HG03469 (cell line): ENCODE data around the gene PIK3CG.
"Not testable (repeated sequence)": the region's sequence is repeated elsewhere in the genome, so short reads cannot be mapped to it uniquely, and the experiment has no call there.

ENCODE experiments used
- ATAC-seq: cut with Tn5 transposase; IDR thresholded peaks from one replicate; pipeline ENCODE4 v1.9.1; 2021; ENCODE audit warnings: mild to moderate bottlenecking, moderate library complexity, moderate number of reproducible peaks; ENCODE audit not compliant: unreplicated experiment

PIK3CG gene

GRCh38 chr7:106865130-106866041 is at the start of gene PIK3CG:
Gene PIK3CG (plus strand): TSS chr7:106865282. CDS start chr7:106867562, 2,280 bp downstream.
- ATAC-seq: peak; percentile 57

DNA sequence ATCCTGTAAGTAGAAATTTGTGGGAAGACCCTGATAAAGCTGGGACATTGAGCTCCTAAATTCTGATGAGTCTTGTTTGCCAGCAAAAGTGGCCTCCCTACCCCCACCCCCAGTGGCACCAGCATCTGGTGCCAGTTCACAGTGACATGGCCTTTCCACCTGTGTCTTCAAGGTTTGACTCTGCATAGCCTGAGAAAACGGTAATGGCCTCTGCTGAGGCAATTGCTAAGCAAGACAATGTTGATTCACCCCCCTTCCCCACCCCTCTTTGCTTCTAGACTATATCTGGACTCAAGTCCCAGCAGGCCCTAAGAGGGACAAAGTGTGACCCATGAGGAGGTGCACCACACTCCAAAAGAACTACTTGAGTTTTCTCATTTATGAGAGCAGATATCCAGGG is 48.0 kb upstream of the PIK3CG start:
- ATAC-seq: no peak

DNA sequence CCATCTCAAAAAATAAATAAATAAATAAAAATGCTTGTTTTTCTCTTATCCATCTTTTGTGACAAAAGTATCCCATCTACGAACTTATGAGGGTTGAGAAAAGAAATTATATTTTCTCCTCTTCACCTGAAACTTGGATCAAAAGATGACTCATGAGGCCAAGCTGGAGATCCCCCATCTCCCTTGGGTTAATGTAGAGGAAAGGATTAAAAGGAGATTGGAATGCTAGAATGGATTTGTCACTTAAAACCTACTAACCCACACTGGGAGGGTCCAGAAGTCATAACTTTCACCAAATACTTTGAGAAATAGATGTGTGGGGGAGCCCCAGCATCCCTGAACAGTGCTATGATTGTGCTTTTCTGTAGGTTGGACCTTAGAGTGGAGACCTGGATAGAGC is 46.3 kb upstream of the PIK3CG start:
- no peak for ATAC-seq

- no peak for ATAC-seq
These were observed 45.5 kb upstream of the PIK3CG start for GRCh38 chr7:106819546-106819945.

GRCh38 chr7:106820321-106821217 is 44.5 kb upstream of the PIK3CG start:
- no peak for ATAC-seq

DNA sequence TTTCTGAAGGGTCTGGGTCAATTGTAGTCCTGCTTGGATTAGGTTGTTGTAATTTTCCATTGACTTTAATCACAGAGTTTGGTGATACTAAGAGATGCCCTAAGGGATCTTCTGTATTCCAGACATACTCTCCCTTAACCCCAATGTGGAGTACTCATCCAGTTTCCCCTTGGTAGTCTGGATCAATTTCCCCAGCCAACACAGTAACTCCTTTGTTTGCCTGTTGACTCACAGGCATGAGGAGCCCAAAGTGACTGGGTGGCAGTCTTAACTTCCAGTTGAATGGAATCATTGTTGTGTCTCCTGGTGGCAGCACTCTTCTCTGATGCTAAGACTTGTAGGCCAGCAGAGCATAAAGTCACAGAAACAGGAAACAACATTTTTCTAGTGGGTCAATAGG is 41.5 kb upstream of the PIK3CG start:
- ATAC-seq: no peak

DNA sequence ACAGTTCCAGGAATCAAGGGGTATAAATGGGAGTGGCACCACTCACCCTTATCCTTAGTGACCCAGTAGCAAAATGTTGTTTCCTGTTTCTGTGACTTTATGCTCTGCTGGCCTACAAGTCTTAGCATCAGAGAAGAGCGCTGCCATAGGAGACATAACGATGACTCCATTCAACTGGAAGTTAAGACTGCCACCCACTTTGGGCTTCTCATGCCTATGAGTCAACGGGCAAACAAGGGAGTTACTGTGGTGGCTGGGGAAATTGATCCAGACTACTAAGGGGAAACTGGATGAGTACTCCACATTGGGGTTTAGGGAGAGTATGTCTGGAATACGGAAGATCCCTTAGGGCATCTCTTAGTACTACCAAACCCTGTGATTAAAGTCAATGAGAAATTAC is 40.6 kb upstream of the PIK3CG start:
- no peak for ATAC-seq

GRCh38 chr7:106827626-106828025 is 37.5 kb upstream of the PIK3CG start:
- no peak for ATAC-seq

DNA sequence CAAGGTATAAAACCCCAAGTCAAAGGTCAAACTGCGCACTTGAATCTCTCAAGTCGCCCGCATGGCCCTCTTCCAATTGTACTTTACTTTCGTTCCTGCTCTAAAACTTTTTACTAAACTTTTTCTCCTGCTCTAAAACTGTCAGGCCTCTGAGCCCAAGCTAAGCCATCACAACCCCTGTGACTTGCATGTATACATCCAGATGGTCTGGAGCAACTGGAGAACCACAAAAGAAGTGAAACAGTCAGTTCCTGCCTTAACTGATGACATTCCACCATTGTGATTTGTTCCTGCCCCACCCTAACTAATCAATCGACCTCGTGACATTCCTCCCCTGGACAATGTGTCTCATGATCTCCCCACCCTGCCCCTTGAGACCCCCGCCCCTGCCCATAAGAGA is 35.6 kb upstream of the PIK3CG start:
- ATAC-seq: no peak

DNA sequence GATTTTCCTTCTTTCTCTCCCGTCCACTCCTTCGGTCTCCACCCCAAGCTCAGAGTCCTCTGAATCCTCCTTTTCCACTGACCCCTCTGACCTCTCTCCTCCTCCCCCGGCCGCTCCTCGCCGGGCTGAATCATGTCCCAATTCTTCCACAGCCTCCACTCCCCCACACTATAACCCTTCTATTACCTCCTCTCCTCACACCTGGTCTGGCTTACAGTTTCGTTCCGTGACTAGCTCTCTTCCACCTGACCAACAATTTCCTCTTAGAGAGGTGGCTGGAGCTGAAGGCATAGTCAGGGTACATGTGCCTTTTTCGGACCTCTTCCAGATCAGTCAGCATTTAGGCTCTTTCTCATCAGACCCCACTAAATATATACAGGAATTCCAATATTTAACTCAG is 34.2 kb upstream of the PIK3CG start:
- not testable (repeated sequence) for ATAC-seq

DNA sequence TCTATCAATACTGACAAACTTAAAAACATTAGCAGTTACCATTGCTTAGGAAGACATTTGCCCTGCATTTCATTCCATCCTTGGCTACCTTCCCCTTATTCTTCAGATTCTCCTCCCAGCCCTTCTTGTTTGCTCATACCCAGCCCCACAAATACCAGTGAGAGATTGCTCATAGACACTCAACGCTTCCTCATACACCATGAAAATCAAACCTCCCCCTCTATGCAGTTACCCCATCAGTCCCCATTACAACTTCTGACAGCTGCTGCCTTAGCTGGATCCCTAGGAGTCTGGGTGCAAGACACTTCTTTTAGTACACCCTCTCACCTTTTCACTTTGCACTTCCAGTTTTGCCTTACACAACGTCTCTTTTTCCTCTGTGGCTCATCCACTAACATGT is 28.3 kb upstream of the PIK3CG start:
- no peak for ATAC-seq

- no peak for ATAC-seq
These were observed 25.6 kb upstream of the PIK3CG start for GRCh38 chr7:106839511-106839910.

DNA sequence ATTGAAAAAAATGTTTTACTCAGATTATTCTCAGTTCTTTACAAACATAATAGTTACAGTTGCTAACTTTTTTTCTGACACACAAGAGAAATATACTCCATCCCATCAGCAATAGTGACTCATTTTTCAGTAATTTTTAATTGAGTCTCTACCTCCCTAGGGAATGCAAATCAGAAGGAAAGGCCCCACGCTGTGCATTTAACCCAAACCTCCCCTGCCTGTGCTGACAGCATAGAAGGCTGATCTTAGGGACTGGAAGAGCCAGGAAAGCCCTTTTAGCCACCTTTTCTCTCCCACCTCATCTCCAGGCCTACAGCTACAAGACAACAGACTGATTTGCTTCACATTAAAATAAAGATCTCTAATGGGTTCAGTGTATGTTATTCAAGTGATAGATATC is 24.7 kb upstream of the PIK3CG start:
- no peak for ATAC-seq

- no peak for ATAC-seq
These were observed 23.1 kb upstream of the PIK3CG start for GRCh38 chr7:106841896-106842390.

DNA sequence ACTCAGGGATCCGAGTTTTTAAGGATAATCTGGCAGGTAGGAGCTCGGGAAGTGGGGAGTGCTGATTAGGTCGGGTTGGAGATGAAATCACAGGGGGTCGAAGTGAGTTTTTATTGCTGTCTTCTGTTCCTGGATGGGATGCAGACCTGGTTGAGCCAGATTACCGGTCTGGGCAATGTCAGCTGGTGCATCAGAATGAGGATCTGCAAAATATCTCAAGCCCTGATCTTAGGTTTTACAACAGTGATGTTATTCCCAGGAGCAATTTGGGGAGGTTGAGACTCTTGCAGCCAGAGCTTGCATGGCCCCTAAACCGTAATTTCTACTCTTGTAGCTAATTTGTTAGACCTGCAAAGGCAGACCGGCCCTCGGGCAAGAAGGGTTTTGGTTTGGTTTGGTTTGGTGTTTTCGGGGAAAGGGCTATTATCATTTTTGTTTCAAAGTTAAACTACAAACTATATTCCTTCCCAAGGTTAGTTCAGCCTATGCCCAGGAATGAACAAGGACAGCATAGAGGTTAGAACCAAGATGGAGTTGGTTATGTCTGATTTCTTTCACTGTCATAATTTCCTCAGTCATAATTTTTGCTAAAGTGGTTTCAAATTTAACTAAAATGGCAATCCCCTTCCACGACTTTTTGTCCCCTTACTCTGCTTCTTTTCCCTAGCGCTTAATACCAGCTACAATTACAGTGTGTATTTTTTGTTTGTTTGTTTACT is 20.6 kb upstream of the PIK3CG start:
- ATAC-seq: no peak

- no peak for ATAC-seq
These were observed 17.0 kb upstream of the PIK3CG start for GRCh38 chr7:106848049-106848448.

GRCh38 chr7:106848851-106849442 is 16.1 kb upstream of the PIK3CG start:
- ATAC-seq: no peak

DNA sequence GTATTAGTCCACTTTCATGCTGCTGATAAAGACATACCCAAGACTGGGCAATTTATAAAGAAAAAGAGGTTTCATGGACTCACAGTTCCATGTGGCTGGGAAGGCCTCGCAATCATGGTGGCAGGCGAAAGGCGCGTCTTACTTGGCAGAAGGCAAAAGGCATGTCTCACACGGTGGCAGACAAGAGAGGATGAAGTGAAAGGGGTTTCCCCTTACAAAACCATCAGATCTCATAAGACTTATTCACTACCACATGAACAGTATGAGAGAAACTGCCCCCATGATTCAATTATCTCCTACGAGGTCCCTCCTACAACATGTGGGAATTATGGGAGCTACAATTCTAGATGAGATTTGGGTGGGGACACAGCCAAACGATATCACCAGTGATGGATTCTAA is 13.4 kb upstream of the PIK3CG start:
- not testable (repeated sequence) for ATAC-seq

DNA sequence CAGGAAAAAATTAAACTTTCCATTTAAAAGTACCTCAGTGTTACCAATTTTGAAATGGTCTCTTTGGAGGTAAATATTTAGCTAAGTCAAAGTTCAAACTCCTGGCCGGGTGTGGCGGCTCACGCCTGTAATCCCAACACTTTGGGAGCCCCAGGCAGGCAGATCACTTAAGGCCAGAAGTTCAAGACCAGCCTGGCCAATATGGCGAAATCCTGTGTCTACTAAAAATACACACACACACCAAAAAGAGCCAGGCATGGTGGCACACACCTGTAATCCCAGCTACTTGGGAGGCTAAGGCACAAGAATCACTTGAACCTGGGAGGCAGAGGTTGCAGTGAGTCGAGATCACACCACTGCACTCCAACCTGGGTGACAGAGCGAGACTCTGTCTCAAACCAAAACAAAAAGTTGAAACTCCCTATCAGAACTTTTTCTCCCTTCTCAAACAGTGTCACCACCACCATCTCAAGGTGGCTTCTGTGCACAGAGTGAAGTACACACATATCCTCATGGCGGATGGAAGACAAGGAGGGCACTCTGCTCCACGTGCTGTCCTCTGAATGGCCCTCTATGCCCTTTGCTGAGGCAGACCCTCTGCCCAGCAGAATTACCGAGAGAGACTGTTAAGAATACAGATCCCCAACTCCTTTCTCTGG is 11.7 kb upstream of the PIK3CG start:
- ATAC-seq: no peak

DNA sequence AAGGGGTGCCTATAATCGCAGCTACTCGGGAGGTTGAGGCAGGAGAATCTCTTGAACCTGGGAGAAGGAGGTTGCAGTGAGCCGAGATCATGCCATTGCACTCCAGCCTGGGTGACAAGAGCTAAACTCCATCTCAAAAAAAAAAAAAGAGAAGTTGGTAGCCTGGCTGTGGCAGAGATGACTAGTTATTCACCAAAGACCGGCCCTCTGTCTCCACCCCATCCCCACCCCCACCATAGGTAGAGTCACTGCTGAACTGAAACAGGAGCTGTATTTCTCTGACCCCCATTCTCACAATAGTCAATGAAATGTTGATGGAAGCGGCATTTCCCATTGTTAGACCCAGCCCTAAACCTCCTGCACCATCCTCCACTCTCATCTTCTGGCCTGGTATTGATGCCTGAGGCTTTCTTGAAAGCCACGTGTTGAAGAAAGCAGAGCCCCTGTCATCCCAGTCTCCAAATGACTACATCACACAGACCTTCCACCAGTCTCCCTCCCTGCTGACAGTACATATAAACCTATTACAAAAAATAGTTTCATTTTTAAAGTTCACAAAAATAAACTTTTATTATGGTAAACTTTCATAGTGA is 9.4 kb upstream of the PIK3CG start:
- no peak for ATAC-seq
